Stomach smooth muscle (tissue), 2 donors: ENCODE results near the gene FMN2.

Experiments
- H3K27ac ChIP-seq: one replicate; pipeline ENCODE4 v1.7.0; 2013; ENCODE audit warnings: mild to moderate bottlenecking, low read length, inconsistent platforms
- H3K27me3 ChIP-seq, 2 donors: one replicate each; pipeline ENCODE4 v1.7.0; 2013; ENCODE audit warnings: low read length in 2 of 2; ENCODE audit not compliant: insufficient read depth in 2 of 2, control insufficient read depth in 1 of 2
- H3K36me3 ChIP-seq, 2 donors: one replicate each; pipeline ENCODE4 v1.7.0; 2013; ENCODE audit warnings: low read length in 2 of 2; ENCODE audit not compliant: control insufficient read depth in 2 of 2, insufficient read depth in 2 of 2
- H3K4me1 ChIP-seq: one replicate; pipeline ENCODE4 v1.7.0; 2013; ENCODE audit warnings: low read length; ENCODE audit not compliant: control insufficient read depth, insufficient read depth
- H3K4me3 ChIP-seq, 2 donors: one replicate each; pipeline ENCODE4 v1.7.0; 2013; ENCODE audit warnings: low read length in 2 of 2
- H3K9ac ChIP-seq, 2 donors: one replicate each; pipeline ENCODE4 v1.7.0; 2013; ENCODE audit warnings: low read length in 2 of 2, mild to moderate bottlenecking in 1 of 2
- H3K9me3 ChIP-seq, 2 donors: one replicate each; pipeline ENCODE4 v1.7.0; 2013; ENCODE audit warnings: low read length in 2 of 2; ENCODE audit not compliant: control insufficient read depth in 2 of 2
- donor health status: healthy.
- donor health status: Pancreatic carcinoma.

The FMN2 gene

GRCh38 chr1:240074908-240075307, 16.8 kb upstream of the FMN2 start:
- no peak overlapping the region for H3K27ac ChIP-seq
- H3K36me3 ChIP-seq = no peaks in the 10 kb centered on the region
- no peaks in the 10 kb centered on the region for H3K27me3 ChIP-seq
- no peaks in the 10 kb centered on the region for H3K4me1 ChIP-seq
- H3K9me3 ChIP-seq = no peaks in the 10 kb centered on the region
- H3K9ac ChIP-seq = no peak overlapping the region
- no peak overlapping the region for H3K4me3 ChIP-seq

DNA sequence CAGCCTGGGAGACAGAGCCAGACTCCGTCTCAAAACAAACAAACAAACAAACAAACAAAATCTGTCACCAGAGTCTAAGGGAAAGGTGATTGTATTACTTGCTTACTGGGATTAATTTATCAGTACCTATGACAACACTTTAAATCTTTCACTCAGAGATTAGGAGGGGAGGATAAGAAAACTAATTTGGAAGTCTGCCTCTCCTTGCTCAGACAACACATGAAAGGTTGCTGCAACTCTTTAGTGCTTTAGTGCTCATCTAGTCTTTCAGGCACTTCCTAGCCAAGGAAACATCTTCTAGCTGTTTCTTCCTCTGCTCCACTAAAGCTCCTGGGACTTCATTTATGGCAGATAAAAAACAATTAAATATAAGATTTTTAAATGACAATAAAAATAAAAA, 7.3 kb upstream of the FMN2 start:
- Histone ChIP-seq H3K27ac (no peak overlapping the region), H3K4me1 (no peaks in the 10 kb centered on the region), H3K4me3 (no peak overlapping the region), H3K27me3 (no peaks in the 10 kb centered on the region), H3K36me3 (no peaks in the 10 kb centered on the region), H3K9ac (no peak overlapping the region), H3K9me3 (no peaks in the 10 kb centered on the region)

- Histone ChIP-seq H3K27ac (no peak overlapping the region), H3K9ac (no peak overlapping the region), H3K4me3 (no peak overlapping the region), H3K9me3 (no peaks in the 10 kb centered on the region), H3K4me1 (no peaks in the 10 kb centered on the region), H3K36me3 (no peaks in the 10 kb centered on the region), H3K27me3 (no peaks in the 10 kb centered on the region)
Measured at GRCh38 chr1:240084749-240085148, 6.9 kb upstream of the FMN2 start.

GRCh38 chr1:240086726-240087125, 5.0 kb upstream of the FMN2 start:
- no peaks in the 10 kb centered on the region for H3K9me3 ChIP-seq
- no peak overlapping the region for H3K4me3 ChIP-seq
- H3K27ac ChIP-seq = no peak overlapping the region
- no peaks in the 10 kb centered on the region for H3K36me3 ChIP-seq
- H3K27me3 ChIP-seq = peaks cover 0 to 11% of the 10 kb centered on the region in 2 donors
- H3K9ac ChIP-seq = no peak overlapping the region
- peaks cover 1% of the 10 kb centered on the region for H3K4me1 ChIP-seq

GRCh38 chr1:240090014-240090413, 1.7 kb upstream of the FMN2 start:
- no peak overlapping the region for H3K9ac ChIP-seq
- no peak overlapping the region for H3K27ac ChIP-seq
- no peaks in the 10 kb centered on the region for H3K36me3 ChIP-seq
- no peak overlapping the region for H3K4me3 ChIP-seq
- peaks cover 17% of the 10 kb centered on the region for H3K4me1 ChIP-seq
- H3K27me3 ChIP-seq = peaks cover 0 to 26% of the 10 kb centered on the region in 2 donors
- no peaks in the 10 kb centered on the region for H3K9me3 ChIP-seq

- peak overlapping the region; percentile 25 to 77 for H3K4me3 ChIP-seq
- H3K27me3 ChIP-seq = peaks cover 0 to 26% of the 10 kb centered on the region in 2 donors
- H3K36me3 ChIP-seq = no peaks in the 10 kb centered on the region
- H3K9me3 ChIP-seq = no peaks in the 10 kb centered on the region
- peaks cover 17% of the 10 kb centered on the region for H3K4me1 ChIP-seq
- no peak overlapping the region for H3K27ac ChIP-seq
- no peak overlapping the region for H3K9ac ChIP-seq
Measured at GRCh38 chr1:240090957-240091600, 604 bp upstream of the FMN2 start.

DNA sequence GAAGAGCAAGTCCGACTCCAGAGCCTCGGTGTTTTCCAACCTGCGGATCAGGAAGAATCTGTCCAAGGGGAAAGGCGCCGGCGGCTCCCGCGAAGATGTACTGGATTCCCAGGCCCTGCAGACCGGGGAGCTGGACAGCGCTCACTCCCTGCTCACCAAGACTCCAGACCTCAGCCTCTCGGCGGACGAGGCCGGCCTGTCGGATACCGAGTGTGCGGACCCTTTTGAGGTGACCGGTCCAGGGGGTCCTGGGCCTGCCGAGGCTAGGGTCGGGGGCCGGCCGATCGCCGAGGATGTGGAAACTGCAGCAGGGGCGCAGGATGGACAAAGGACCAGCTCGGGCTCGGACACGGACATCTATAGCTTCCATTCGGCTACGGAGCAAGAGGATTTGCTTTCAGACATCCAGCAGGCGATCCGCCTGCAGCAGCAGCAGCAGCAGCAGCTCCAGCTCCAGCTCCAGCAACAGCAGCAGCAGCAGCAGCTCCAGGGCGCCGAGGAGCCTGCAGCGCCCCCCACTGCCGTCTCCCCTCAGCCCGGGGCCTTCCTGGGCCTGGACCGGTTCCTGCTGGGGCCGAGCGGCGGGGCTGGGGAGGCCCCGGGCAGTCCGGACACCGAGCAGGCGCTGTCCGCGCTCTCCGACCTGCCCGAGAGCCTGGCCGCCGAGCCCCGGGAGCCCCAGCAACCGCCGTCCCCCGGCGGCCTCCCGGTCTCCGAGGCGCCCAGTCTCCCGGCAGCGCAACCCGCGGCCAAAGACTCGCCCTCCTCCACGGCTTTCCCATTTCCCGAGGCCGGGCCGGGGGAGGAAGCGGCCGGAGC, 827 bp downstream of the FMN2 start:
- Histone ChIP-seq H3K4me1 (peaks cover 17% of the 10 kb centered on the region), H3K27ac (no peak overlapping the region), H3K9ac (peak overlapping the region; percentile 28 to 55), H3K27me3 (peaks cover 0 to 26% of the 10 kb centered on the region in 2 donors), H3K36me3 (no peaks in the 10 kb centered on the region), H3K9me3 (no peaks in the 10 kb centered on the region), H3K4me3 (peak overlapping the region; percentile 66 to 77)

- Histone ChIP-seq H3K36me3 (no peaks in the 10 kb centered on the region), H3K27me3 (peaks cover 0 to 26% of the 10 kb centered on the region in 2 donors), H3K9ac (peak overlapping the region; percentile 28 to 55), H3K27ac (no peak overlapping the region), H3K9me3 (no peaks in the 10 kb centered on the region), H3K4me1 (peaks cover 17% of the 10 kb centered on the region), H3K4me3 (peak overlapping the region; percentile 66 to 77)
Measured at GRCh38 chr1:240093120-240093961, 1.7 kb downstream of the FMN2 start.

DNA sequence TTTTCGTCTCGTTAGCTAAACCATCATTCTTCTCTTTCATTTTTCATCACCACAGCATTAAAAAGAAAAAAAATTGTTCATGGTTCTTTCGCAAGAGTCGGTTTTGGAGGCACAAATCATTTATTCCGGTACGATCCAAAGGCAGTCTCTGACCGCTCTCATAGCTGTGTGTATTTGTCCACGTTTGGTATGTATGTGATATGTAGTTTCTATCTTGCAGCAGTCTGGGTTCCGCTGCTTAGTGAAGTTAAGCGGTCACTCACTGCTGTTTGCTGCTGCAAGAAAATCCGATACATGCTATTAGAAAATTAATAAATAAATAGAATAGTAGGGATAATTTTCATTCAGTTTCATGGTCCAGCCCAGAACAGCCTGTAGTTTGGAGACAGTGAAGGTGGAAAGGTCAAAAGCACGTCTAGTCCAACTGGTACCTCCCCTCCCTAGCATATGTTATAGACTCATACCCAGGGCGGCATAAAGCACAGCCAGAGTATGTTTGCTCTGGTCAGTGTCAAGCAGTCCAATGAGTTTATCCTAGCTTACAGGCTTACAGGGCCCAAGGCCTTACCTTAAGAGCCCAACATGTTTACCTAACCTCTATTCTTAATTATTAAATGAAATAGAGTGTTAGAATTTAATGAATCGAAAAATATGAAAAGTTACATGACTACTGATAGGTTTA, 2.5 kb downstream of the FMN2 start:
- Histone ChIP-seq H3K4me3 (peak overlapping the region in 1 of 2 donors; percentile 77), H3K9ac (no peak overlapping the region), H3K9me3 (no peaks in the 10 kb centered on the region), H3K4me1 (peaks cover 17% of the 10 kb centered on the region), H3K27ac (no peak overlapping the region), H3K36me3 (no peaks in the 10 kb centered on the region), H3K27me3 (peaks cover 0 to 26% of the 10 kb centered on the region in 2 donors)

DNA sequence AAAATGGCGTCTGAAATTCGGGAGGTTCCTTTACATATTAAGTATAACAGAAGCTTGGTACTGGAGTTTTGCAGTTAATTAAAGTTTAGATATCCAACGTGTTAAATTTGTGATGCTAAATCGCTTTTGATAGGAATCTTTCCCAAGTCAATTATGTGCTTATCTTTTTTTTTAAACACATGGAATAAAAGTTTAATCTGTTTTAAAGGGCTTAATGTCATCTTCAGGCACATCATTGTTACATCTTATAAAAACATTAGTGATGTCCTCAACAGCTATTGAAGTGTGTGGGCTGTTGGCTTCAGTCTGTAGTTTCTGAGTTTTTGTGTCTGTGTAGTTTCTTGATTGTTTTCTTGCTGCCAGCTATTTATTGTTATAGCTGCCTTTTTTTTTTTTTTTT, 5.3 kb downstream of the FMN2 start:
- peaks cover 0 to 12% of the 10 kb centered on the region in 2 donors for H3K27me3 ChIP-seq

More for the DNA sequence above, 5.3 kb downstream of the FMN2 start:
- no peaks in the 10 kb centered on the region for H3K9me3 ChIP-seq
- H3K4me1 ChIP-seq = peaks cover 13% of the 10 kb centered on the region
- no peak overlapping the region for H3K9ac ChIP-seq
- no peak overlapping the region for H3K4me3 ChIP-seq
- H3K36me3 ChIP-seq = no peaks in the 10 kb centered on the region
- H3K27ac ChIP-seq = no peak overlapping the region
